ENCODE measurements around the gene CMTR2. TPM values are rescaled to one million over a fixed set of nuclear protein-coding genes. Genes with fewer than 3 reads are reported as not detected.

The CMTR2 gene
- total RNA-seq, 1 donor, result 42.7 TPM

GRCh38 chr16:71259086-71259485 lies 30.1 kb downstream of the CMTR2 start:
- no peak for TF ChIP-seq CTCF (IDR thresholded peaks at IDR 0.05; ENCODE audit: insufficient read depth, low read depth, low read length)
- no peak overlapping the region for H3K4me3 ChIP-seq (ENCODE audit: low read depth, low read length)
- no peak for DNase-seq (ENCODE audit: low read depth)

GRCh38 chr16:71258372-71258771 lies 30.8 kb downstream of the CMTR2 start:
- DNase-seq (ENCODE audit: low read depth), result no peak
- TF ChIP-seq CTCF (IDR thresholded peaks at IDR 0.05; ENCODE audit: insufficient read depth, low read depth, low read length), result no peak
- H3K4me3 ChIP-seq (ENCODE audit: low read depth, low read length), result no peak overlapping the region

- no peak for TF ChIP-seq CTCF (IDR thresholded peaks at IDR 0.05; ENCODE audit: insufficient read depth, low read depth, low read length)
- H3K4me3 ChIP-seq (ENCODE audit: low read depth, low read length), result no peak overlapping the region
- DNase-seq (ENCODE audit: low read depth), result no peak
Measured at GRCh38 chr16:71257768-71258167, 31.4 kb downstream of the CMTR2 start.

- H3K4me3 ChIP-seq (ENCODE audit: low read depth, low read length), result no peak overlapping the region
- TF ChIP-seq CTCF (IDR thresholded peaks at IDR 0.05; ENCODE audit: insufficient read depth, low read depth, low read length), result no peak
- DNase-seq (ENCODE audit: low read depth), result no peak
Measured at GRCh38 chr16:71255721-71256120, 33.5 kb downstream of the CMTR2 start.

- TF ChIP-seq CTCF (IDR thresholded peaks at IDR 0.05; ENCODE audit: insufficient read depth, low read depth, low read length), result no peak
- no peak overlapping the region for H3K4me3 ChIP-seq (ENCODE audit: low read depth, low read length)
- no peak for DNase-seq (ENCODE audit: low read depth)
Measured at GRCh38 chr16:71254832-71255525, 34.2 kb downstream of the CMTR2 start.

GRCh38 chr16:71250461-71251235 lies 38.6 kb downstream of the CMTR2 start:
- H3K4me3 ChIP-seq (ENCODE audit: low read depth, low read length), result no peak overlapping the region
- no peak for DNase-seq (ENCODE audit: low read depth)
- TF ChIP-seq CTCF (IDR thresholded peaks at IDR 0.05; ENCODE audit: insufficient read depth, low read depth, low read length), result no peak
